Measurements from ENCODE around the gene NPR3.

NPR3 gene

DNA sequence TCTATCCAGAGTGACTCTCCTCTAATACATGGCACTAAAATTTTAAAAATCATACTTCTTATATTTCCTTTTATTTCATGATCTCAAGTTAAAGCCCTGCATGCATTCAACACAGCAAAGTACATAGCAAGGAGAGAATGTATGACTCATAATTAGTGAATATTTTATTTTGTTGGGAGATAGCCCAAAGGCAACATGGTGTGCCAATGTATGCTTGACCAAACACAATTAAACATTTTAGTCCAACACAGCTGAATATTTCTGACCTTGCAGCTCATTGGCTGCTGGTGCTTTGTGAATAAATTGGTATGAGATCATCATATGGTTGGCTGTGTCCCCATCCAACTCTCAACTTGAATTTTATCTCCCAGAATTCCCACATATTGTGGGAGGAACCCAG is 103.5 kb downstream of the NPR3 start:
- no peak for DNase-seq

DNA sequence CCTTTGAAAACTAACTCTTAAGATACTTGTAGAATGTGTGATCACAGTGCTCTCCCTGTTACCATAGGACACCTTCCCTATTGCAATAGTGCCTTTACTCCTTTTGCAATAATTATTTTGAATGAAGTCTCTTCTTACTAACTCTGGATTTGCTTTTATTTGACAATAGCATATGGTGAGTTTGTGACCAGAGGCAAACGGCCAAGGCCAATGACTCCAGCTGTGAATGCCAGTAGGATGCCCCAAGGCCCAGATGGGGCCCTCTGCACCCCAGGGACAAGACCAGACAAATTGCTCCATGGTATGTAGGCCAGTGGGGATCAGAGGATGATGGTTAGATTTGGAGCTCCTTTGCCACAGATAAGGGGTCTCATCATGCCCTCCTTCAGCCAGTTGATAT is 116.9 kb downstream of the NPR3 start:
- DNase-seq = no peak

DNA sequence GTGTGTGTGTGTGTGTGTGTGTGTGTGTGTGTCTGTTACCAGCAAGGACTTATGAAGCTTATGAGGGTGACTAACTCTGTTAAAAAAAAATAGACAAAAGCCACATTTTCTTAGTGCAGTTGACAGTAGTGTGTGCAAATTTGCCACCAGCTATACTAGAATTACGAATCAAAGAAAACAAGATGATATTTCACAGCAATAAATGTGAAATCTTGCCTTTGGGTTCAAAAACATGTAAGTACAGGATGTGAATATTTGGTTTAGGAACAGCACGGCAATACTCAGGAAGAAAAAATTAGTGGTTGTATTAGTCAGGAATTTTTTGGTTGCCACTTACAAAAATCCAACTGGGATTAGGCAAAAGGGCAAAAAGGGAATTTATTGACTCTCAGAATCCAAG is 117.4 kb downstream of the NPR3 start:
- no peak for DNase-seq

DNA sequence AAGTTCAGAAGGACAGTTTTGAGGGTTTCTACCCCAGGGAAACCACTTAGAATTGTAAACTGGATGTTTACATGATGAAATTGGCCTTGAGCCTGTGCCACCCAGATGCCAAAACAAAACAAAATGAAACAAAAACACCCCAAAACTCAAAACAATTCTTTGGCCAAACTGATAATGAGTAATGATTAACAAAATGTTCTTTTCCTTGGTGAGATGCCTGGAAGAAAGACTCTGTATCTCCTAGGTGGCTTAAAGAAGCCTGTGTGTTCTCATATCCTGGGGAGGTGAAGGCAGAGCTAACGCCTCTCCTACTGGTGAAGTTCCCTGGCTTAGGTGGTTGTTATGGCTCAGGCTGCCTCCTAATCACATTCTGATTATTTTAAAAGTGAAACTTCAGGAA is 120.5 kb downstream of the NPR3 start:
- DNase-seq = no peak

DNA sequence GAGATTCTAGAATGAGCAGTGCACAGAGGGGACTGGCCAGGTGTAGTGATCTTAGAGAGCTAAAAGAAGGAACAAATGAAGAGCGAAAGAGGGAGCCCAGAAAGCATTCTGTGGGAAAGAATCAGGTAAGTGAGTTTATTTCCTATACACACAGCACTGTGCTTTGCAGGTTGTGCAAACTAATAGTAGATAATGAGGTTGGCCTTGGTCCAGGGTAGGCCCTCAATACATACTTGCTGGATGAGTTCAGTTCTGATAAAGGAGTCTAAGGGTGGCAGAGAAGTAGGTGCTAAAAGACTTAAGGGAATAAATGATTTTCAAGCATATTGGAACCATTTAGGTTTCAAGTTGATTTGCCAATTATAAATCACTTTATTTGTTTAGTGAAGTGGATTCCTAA is 122.0 kb downstream of the NPR3 start:
- DNase-seq = no peak

DNA sequence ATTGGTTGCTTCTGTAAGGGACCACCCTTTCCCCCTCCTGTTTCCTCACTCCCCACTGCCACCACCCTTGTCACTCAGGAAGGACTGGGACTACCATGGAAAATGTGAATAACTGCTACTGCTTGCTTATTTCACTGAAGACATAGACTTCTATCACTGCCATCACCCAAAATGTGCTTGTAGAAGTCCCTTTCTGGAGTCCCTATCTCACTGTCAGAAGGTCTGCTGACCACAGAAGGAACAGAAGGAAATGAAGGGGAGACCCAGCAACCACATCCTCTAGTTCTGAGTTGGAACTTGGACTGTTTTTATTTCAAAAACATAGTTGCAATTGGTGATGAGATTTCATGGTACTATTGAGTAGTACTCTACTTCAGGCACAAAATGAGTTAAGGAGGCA is 122.5 kb downstream of the NPR3 start:
- DNase-seq = no peak

DNA sequence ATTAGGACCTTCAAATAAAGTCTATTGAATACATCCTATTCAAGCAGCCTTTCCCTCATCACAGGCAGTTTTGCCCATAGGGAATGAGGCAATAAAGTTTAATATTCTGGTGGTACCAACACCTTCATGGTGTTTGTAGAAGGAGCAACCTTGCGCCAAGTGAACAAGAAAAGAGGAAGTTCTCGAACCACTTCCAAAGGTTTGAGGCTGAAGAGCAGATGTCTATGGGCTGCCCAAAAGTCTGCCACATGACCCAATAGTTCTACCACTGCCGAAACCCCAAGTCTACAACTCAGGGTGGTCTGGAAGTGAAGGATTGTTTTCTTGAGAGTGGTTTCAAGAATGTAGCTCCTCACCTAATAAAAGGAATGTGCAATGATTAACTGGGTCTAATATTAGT is 123.1 kb downstream of the NPR3 start:
- no peak for DNase-seq

DNA sequence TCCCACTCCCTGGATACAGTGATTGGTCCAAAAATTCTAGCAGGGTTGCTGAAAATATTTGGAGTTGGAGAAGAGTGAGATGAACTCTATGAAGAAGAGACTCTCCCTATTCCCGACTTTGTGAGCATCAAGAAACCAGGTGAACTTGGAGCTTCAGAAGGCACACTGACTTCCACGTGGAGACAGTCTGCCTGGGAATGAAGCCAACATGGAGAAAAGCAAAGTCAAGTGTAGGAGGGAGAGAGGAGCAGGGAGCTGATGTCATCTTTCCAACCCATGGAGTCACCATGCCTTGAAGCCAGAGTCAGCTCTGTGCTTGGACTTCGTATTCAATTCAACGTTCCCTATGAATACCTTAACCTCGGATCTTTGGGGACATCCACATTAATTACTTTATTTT is 125.1 kb downstream of the NPR3 start:
- DNase-seq = no peak

DNA sequence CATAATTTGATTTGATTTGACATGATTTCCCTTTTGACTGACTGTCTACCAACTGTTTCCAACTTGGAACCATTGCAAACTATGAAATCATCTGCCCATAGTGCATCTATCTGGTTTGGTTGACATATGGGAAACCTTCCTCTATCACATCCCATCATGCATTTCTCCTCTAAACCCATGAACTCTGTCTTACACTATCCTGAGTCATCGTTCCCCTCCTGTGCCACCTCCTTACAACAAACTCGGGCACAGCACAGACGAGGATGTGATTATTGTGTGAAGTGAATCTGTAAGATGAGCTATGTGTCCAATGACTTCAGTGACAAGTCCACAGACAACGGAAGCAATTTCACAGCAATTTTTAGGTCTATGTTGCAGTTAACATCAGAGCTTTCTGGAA is 126.1 kb downstream of the NPR3 start:
- no peak for DNase-seq

DNA sequence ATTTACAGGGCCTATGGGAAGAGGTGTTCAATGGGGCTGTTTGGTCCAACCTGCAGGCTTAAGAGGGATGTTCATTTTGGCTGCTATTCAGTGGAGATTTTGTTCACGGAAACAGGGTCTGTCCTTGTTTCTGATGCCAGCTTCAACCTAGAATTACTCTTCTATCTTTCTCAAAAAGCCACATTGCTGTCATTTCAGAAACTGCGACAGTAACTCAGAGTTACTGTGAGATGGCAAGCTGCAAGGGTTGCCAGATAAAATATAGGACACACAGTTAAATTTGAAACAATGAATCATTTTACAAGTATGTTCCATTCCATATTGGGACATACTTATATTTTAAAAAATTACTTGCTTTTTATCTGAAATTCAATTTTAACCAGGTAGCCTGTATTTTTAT is 128.0 kb downstream of the NPR3 start:
- DNase-seq = no peak

DNA sequence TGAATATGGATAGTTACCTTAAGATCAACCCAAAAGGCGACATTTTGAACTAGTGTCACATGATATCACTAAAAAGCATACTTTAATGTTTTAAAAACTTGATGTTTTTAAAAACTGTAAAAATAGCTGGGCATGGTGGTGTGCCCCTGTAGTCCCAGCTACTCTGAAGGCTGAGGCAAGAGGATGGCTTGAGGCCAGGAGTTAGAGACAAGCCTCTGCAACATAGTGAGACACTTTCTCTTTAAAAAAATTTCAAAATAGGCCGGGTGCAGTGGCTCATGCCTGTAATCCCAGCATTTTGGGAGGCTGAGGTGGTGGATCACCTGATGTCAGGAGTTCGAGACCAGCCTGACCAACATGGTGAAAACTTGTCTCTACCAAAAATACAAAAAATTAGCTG is 129.5 kb downstream of the NPR3 start:
- DNase-seq = no peak

Data from hippocampal formation (tissue), 2 donors.